ENCODE results near the gene CD96. TPM values are rescaled to one million over a fixed set of nuclear protein-coding genes. Genes with fewer than 3 reads are reported as not detected.

Gene CD96
- polyA plus RNA-seq, 4 donors = 0.69 to 2.7 (median 1.7) TPM

GRCh38 chr3:111592143-111592542 lies 50.1 kb downstream of the CD96 start:
- DNase-seq (ENCODE audit: low read depth in 4 of 4, low spot score in 3 of 4) = no peak

GRCh38 chr3:111592936-111593335 lies 50.9 kb downstream of the CD96 start:
- no peak for DNase-seq (ENCODE audit: low read depth in 4 of 4, low spot score in 3 of 4)

GRCh38 chr3:111593666-111594065 lies 51.7 kb downstream of the CD96 start:
- no peak for DNase-seq (ENCODE audit: low read depth in 4 of 4, low spot score in 3 of 4)

- DNase-seq (ENCODE audit: low read depth in 4 of 4, low spot score in 3 of 4) = no peak
Observed at GRCh38 chr3:111594205-111594604, 52.2 kb downstream of the CD96 start.

GRCh38 chr3:111594781-111595180 lies 52.8 kb downstream of the CD96 start:
- DNase-seq (ENCODE audit: low read depth in 4 of 4, low spot score in 3 of 4) = no peak

- DNase-seq (ENCODE audit: low read depth in 4 of 4, low spot score in 3 of 4) = no peak
Observed at GRCh38 chr3:111595232-111595631, 53.2 kb downstream of the CD96 start, which contains the start of gene ZBED2. Gene ZBED2 (minus strand): TSS chr3:111595346. CDS start chr3:111594201, 1,145 bp downstream.

- no peak for DNase-seq (ENCODE audit: low read depth in 4 of 4, low spot score in 3 of 4)
Observed at GRCh38 chr3:111596328-111596727, 54.3 kb downstream of the CD96 start.

- no peak for DNase-seq (ENCODE audit: low read depth in 4 of 4, low spot score in 3 of 4)
Observed at GRCh38 chr3:111598139-111598538, 56.1 kb downstream of the CD96 start.

GRCh38 chr3:111598552-111598951 lies 56.6 kb downstream of the CD96 start:
- no peak for DNase-seq (ENCODE audit: low read depth in 4 of 4, low spot score in 3 of 4)

- DNase-seq (ENCODE audit: low read depth in 4 of 4, low spot score in 3 of 4) = no peak
Observed at GRCh38 chr3:111601810-111602209, 59.8 kb downstream of the CD96 start.

GRCh38 chr3:111603679-111604078 lies 61.7 kb downstream of the CD96 start:
- DNase-seq (ENCODE audit: low read depth in 4 of 4, low spot score in 3 of 4) = no peak

- DNase-seq (ENCODE audit: low read depth in 4 of 4, low spot score in 3 of 4) = no peak
Observed at GRCh38 chr3:111604119-111604518, 62.1 kb downstream of the CD96 start.

GRCh38 chr3:111605018-111605417 lies 63.0 kb downstream of the CD96 start:
- DNase-seq (ENCODE audit: low read depth in 4 of 4, low spot score in 3 of 4) = no peak

GRCh38 chr3:111605493-111605892 lies 63.5 kb downstream of the CD96 start:
- no peak for DNase-seq (ENCODE audit: low read depth in 4 of 4, low spot score in 3 of 4)

- no peak for DNase-seq (ENCODE audit: low read depth in 4 of 4, low spot score in 3 of 4)
Observed at GRCh38 chr3:111607240-111607920, 65.4 kb downstream of the CD96 start.

- DNase-seq (ENCODE audit: low read depth in 4 of 4, low spot score in 3 of 4) = no peak
Observed at GRCh38 chr3:111608383-111608782, 66.4 kb downstream of the CD96 start.

- no peak for DNase-seq (ENCODE audit: low read depth in 4 of 4, low spot score in 3 of 4)
Observed at GRCh38 chr3:111609700-111610099, 67.7 kb downstream of the CD96 start.

GRCh38 chr3:111610189-111610588 lies 68.2 kb downstream of the CD96 start:
- DNase-seq (ENCODE audit: low read depth in 4 of 4, low spot score in 3 of 4) = no peak

GRCh38 chr3:111610612-111611054 lies 68.6 kb downstream of the CD96 start:
- DNase-seq (ENCODE audit: low read depth in 4 of 4, low spot score in 3 of 4) = no peak

GRCh38 chr3:111613294-111613693 lies 71.3 kb downstream of the CD96 start:
- DNase-seq (ENCODE audit: low read depth in 4 of 4, low spot score in 3 of 4) = no peak

- no peak for DNase-seq (ENCODE audit: low read depth in 4 of 4, low spot score in 3 of 4)
Observed at GRCh38 chr3:111615880-111616279, 73.9 kb downstream of the CD96 start.

- no peak for DNase-seq (ENCODE audit: low read depth in 4 of 4, low spot score in 3 of 4)
Observed at GRCh38 chr3:111616417-111617105, 74.6 kb downstream of the CD96 start.
